Cardiac fibroblast (primary cell): Measurements from ENCODE around the gene FHAD1.

Experiments
- DNase-seq, 2 donors: peaks; one replicate each; pipeline versions ENCODE4 v3.0.0 to v3.0.0-alpha.2; 2010; ENCODE audit warnings: low read depth in 2 of 2
- H3K4me3 ChIP-seq, 2 donors: replicated peaks in 1 of 2; 1 replicate in 1 of 2; 2 replicates in 1 of 2; pipeline ENCODE4 v1.5.1; 2011; ENCODE audit warnings: low read depth in 2 of 2, low read length in 2 of 2, mild to moderate bottlenecking in 2 of 2, moderate library complexity in 1 of 2
- TF ChIP-seq, protein P1 (sequence below): IDR thresholded peaks from one replicate; pipeline ENCODE4 v1.5.1; 2011; ENCODE audit warnings: low read depth, mild to moderate bottlenecking, low read length, inconsistent platforms

Gene FHAD1

DNA sequence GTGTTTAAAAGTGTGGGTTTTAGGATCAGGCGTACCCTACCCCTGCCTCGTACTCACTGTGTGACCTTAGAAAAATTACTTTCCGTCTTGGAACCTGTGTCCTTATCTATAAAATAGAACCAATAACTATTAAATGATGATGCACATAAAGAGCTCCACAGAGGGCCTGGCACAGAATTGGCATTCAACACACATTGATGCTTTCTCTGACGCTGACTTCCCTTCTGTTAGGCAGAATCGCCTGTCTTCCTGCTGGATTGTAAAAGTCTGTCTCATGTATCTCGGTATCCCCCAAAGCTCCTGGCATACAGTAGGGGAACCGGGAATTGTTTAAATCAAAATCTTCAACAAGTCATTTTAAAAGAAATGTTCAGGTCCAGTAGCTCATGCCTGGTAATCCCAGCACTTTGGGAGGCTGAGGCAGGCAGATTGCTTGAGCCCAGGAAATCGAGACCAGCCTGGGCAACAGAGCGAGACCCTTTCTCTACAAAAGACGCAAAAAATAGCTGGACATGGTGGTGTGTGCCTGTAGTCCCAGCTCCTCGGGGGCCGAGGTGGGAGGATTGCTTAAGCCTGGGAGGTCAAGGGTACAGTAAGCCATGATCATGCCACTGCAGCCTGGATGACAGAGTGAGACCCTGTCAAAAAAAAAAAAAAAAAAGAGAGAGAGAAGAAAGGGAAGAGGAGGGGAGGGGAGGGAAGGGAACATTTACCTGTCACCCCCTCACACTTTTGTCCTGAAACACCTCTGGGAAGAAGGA lies 41.3 kb upstream of the FHAD1 start:
- no peak overlapping the region for H3K4me3 ChIP-seq
- TF ChIP-seq, protein P1, sequence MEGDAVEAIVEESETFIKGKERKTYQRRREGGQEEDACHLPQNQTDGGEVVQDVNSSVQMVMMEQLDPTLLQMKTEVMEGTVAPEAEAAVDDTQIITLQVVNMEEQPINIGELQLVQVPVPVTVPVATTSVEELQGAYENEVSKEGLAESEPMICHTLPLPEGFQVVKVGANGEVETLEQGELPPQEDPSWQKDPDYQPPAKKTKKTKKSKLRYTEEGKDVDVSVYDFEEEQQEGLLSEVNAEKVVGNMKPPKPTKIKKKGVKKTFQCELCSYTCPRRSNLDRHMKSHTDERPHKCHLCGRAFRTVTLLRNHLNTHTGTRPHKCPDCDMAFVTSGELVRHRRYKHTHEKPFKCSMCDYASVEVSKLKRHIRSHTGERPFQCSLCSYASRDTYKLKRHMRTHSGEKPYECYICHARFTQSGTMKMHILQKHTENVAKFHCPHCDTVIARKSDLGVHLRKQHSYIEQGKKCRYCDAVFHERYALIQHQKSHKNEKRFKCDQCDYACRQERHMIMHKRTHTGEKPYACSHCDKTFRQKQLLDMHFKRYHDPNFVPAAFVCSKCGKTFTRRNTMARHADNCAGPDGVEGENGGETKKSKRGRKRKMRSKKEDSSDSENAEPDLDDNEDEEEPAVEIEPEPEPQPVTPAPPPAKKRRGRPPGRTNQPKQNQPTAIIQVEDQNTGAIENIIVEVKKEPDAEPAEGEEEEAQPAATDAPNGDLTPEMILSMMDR = no peak

DNA sequence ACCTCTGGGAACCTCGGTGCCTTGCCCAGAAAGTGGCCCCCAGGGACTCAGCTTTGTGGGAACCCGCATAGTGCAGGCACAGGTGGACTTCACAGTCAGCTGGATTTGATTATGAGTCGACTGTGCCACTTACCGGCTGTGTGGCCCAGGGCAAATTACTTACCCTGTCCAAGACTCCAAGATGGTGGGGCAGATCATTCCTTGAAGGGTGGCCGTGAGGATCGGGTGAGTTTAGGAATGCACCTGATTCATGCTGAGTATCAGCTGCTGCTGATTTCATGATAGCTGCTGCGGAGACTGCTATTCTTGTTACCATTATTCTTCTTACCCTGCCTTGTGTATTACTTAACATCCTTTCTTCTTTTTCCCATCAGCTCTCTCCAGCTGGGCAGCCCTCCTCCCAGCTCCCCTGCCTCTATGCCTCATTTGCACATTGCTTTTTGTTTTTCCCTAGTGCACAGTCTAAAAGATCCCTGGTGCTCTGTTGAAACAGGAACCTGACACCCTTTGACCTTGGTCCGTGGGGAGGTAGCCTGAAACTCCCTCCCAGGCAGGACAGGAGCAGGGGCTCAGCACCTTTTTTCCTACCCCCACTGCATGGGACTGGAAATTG lies 40.5 kb upstream of the FHAD1 start:
- DNase-seq = no peak

More for the DNA sequence above, 41.3 kb upstream of the FHAD1 start:
- DNase-seq = no peak

DNA sequence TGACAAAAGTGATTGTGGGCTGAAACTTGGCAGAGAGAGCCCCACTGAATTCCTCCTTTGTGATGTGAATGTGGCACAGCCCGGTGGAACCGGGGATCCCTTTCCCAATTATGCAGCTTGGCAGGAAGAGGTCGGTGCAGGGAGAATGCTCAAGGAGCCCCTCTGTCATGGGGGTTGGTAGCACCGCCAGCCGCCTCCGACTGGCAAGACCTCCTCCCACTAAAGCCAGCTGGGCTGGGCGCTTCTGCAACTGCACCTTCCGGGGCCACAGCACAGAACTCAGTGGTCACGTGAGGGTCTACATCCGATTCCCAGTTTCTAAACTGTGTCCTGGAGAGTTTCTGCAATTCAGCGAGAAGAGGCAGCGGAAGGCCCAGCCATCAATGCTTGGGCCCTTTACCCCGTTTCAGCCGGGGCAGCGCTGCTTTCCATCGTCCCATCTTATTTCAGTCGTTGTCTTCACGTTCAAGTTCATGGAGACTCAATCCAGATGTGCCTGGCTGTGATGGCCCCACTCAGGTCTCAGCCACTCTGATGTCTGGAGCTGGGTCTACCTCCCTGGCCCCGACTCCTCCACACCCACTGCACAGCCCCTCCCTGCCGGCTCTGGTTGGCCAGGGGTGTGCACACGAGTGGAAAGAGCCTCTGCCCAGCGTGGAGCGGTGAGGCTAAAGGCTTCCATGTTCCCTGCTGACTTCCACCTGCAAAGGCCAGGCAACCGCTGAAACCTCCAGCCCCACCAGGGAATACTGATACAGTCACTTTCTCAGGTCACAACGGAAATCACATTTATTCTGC lies 39.8 kb upstream of the FHAD1 start:
- TF ChIP-seq, protein P1 = no peak
- DNase-seq = no peak
- H3K4me3 ChIP-seq = no peak overlapping the region

More for the DNA sequence above, 40.5 kb upstream of the FHAD1 start:
- TF ChIP-seq, protein P1 = no peak
- H3K4me3 ChIP-seq = no peak overlapping the region

DNA sequence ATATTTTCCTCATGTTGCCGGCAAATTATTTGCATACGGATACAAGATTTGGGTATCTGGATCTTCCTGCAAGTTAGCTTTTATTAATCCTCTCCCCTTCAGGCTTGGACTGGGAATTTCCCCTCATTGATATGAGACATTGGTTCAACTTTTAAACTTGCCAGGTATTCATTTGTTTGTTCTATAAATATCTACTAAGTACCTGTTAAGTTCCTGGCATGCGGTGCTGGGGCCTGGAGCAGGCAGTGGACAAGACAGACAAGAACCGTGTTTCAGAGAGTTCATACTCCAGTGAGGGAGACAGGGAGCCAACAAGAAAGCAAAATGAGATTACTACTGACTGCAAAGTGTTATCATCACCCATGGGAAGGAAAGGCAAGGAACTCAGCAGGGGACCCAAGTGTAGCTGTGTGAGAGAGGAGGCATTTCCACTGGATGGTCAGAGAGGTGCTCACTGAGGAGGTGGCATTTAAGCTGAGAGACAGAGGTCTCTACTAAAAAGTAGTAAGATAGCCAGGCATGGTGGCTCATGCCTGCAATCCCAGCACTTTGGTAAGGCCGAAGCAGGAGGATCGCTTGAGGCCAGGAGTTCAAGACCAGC lies 39.1 kb upstream of the FHAD1 start:
- TF ChIP-seq, protein P1 = no peak
- no peak overlapping the region for H3K4me3 ChIP-seq
- DNase-seq = no peak

DNA sequence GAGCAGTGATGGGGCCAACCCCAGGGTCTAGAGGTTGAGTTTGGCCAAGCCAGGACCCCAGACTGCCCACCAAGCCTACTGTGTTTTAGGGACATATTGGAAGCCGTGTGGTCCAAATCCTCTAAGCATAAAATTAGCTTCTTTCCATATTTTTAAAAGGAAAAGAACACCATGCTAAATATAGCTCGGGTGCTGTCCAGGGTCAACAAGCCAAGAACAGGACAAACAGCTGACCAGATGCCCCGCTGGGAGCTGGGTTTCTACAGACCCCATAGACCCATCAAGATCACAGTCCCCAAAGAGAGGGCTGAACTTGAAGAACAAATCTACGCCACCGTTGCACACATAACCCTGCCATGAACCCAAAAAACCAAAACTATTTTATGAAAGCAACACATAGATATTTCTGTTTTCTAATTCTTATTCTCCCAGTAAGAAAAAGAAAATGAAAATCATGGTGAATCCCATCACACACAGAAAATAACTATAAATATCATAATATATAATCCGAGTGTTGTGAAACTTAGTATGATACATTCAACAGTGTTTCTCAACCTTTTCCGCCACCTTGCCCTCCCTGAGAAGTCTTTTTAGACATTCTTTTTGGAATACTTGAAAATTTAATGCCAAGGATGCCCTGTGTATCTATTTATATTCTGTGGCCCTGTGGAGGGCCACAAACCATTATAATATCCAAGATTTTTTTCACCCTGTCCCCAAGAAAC lies 36.2 kb upstream of the FHAD1 start:
- H3K4me3 ChIP-seq = no peak overlapping the region
- DNase-seq = peak in 1 of 2 donors; percentile 15
- TF ChIP-seq, protein P1 = no peak

DNA sequence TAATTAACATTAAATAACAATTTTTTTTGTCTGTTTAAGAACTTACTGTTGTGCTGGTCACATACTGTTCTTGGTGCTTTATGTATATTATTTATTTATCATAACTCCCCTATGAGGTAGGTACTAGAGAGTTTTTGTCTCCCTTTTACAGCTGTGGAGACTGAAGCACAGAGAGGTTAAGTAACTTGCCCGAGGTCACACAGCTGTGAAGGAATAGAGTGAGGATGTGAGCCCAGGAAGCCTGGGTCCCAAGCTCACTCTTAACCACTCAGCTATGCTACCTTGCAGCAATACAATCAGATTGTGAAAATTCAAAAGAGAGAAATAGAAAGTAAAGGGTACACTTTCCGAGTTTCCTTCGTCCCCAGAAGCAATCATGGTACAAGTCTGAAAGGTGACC lies 35.6 kb upstream of the FHAD1 start:
- H3K4me3 ChIP-seq = no peak overlapping the region
- TF ChIP-seq, protein P1 = no peak
- no peak for DNase-seq
